ENCODE measurements around the gene HACL1. TPM values are rescaled to one million over a fixed set of nuclear protein-coding genes. Genes with fewer than 3 reads are reported as not detected.
"Not testable (repeated sequence)": the region's sequence is repeated elsewhere in the genome, so short reads cannot be mapped to it uniquely, and the experiment has no call there.

HACL1 gene
- total RNA-seq, 1 donor from 2014 or later = 22.5 TPM

DNA sequence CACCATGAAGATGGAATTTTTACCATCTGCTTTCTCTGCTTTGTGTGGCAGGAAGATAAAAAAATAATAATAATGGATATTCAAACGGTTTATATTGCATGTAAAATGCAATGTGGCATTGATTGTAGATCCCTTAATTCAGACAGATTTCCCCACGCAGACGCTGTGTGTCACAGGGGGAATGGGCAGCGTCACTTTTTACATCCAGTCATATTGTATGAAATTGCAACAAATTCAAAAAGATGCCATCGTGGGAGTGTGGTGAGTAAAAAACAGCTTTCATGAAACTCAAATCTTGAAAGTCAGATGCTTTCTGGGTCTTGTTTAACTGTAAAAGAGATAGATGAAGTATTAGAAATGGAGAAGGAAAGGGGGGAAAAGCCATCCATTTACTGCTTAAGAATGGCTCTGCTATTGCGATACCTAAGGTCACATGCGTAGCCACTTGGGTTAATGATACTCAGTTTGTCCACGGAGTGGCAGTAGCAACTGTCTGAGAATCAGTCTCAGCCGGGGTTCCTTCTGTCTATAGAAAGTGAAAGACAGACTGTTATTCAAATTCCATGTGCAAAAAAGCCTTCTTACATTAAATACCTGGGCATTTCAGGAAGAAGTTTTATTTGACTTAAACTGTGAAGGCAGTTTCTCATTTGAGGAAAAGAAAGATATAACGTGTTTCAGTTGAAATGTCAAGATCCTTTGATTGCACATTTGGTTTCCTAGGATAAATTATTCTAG is 28.7 kb upstream of the HACL1 start:
- DNase-seq (ENCODE audit: low spot score) = peak; percentile 79

DNA sequence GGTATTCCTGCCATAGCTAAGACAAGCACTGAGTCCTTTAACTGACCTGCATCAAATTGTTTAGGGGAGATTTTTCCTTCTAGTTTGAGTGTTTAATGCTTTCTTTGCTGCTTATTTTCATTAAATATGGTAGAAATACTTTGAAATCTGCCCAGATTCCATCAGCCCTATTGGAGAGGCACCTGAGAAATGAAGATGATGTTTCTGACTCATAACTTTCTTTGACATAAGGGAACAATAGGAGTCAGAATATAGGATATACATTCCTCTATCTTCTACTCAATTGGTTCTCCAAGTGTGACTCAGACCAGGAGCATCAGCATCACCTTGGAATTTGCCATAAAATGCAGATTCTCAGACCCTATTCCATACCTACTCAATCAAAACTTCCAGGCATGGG is 27.6 kb upstream of the HACL1 start:
- no peak for DNase-seq (ENCODE audit: low spot score)

DNA sequence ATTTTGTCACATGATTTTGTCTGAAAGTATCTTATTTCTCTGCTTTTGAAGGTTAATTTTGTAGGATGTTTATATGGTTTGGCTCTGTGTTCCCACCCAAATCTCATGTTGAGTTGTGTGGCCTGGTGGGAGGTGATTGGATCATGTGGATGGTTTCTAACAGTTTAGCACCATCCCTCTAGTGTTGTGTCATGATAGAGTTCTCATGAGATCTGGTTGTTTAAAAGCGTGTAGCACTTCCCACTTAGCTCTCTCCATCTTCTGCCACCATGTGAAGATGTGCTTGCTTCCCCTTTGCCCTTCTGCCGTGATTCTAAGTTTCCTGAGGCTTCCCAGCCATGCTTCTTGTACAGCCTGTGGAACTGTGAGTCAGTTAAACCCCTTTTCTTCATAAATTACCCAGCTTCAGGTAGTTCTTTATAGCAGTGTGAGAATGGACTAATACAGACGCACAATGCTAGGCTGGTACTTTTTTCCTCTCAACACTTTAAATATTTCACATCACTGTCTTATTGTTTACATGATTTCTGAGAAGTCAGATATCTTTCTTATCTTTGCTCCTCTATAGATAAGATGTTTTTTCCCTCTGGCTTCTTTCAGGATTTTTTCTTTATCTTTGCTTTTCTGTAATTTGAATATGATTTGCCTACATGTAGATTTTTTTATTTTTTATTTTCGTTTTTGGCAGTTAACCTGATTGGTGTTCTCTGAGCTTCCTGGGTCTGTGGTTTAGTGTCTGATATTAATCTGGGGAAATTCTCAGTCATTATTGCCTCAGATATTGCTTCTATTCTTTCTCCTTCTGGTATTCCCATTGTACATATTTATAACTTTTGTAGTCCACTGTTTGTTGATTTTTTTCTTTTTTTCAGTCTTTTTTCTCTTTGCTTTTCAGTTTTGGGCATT is 22.4 kb upstream of the HACL1 start:
- DNase-seq (ENCODE audit: low spot score) = no peak

DNA sequence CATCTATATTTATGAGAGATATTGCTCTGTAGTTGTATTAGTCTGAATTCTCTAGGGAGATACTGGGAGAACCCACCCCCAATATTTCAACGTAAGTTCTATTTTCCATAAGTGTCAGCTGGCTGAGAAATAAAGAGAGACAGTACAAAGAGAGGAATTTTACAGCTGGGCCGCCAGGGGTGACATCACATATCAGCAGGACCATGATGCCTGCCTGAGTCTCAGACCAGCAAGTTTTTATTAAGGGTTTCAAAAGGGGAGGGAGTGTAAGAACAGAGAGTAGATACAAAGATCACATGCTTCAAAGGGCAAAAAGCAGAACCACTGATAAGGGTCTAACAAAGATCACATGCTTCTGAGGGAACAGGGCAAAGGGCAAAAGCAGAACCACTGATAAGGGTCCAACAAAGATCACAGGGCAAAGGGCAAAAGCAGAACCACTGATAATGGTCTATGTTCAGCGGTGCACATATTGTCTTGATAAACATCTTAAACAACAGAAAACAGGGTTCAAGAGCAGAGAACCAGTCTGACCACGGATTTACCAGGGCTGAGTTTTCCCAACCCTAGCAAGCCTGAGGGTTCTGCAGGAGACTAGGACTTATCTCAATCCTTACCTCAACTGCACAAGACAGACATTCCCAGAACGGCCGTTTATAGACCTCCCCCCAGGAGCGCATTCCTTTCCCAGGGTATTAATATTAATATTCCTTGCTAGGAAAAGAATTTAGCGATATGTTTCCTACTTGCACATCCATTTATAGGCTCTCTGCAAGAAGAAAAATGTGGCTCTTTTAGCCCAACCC is 18.5 kb upstream of the HACL1 start:
- DNase-seq (ENCODE audit: low spot score) = not testable (repeated sequence)

DNA sequence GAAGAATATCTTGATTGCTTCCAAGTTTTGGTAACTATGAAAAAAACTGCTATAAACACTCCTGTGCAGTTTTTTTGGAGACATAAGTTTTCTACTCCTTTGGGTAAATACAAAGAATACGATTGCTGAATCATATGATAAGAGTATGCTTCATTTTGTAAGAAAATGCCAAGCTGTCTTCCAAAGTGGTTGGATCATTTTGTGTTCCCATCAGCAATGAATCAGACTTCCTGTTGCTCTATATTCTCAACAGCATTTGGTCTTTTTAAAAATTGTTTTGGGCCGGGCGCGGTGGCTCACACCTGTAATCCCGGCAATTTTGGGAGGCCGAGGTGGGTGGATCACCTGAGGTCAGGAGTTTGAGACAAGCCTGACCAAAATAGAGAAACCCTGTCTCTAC is 14.7 kb upstream of the HACL1 start:
- DNase-seq (ENCODE audit: low spot score) = no peak

DNA sequence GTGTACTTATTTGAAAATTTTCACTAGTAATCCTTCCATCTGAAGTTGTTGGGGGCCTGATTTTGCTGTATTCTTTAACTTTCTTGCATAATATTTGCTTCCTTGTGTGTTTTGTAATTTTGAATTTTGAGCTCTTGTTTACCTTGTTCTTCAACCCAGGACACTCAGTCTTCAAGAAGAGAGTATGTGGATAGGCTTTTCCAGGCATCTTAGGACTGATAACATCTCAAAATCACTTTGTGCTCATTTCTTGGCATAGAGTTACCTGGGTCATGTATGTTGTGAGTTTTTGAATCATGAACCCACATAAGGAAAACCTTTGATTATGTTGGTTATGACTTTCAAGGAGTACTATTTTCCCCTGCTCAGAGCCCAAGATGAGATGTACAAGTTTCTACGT is 13.6 kb upstream of the HACL1 start:
- DNase-seq (ENCODE audit: low spot score) = no peak

DNA sequence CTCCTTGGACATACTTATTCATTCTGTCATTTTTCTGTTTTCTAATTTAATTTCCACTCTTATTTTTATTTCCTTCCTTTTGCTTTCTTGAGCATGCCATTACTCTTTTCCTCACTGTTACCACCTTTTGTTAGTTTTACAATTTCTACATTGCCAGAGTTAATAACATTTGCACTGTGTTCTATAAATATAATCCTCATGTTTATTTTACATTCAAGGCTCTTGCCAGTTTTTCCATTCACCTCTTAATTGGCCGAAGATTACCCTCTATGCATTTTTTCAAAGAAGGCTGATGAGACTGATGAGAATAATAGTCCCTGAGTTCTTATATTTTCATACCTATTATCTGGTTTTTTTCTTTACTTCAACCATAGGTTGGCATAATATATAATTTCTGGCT is 10.6 kb upstream of the HACL1 start:
- DNase-seq (ENCODE audit: low spot score) = no peak

DNA sequence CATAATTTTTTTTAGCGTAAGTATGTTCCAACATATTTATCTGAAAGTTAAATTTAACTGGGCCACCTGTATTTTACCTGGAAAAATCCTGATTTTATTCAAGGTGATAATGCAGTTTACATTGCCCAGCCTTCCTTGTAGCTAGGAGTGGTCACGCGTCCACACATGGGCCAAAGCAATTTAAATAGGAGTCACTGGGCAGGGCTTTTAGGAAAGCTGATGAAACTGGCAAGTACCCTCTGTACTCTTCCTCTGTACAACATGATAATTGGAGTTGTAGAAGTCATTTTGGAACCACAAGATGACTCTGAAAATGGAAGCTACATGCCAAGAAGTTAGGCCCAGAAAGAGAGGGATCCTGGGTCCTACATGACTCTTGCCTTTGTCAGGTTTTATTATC is 9.6 kb upstream of the HACL1 start:
- DNase-seq (ENCODE audit: low spot score) = no peak

DNA sequence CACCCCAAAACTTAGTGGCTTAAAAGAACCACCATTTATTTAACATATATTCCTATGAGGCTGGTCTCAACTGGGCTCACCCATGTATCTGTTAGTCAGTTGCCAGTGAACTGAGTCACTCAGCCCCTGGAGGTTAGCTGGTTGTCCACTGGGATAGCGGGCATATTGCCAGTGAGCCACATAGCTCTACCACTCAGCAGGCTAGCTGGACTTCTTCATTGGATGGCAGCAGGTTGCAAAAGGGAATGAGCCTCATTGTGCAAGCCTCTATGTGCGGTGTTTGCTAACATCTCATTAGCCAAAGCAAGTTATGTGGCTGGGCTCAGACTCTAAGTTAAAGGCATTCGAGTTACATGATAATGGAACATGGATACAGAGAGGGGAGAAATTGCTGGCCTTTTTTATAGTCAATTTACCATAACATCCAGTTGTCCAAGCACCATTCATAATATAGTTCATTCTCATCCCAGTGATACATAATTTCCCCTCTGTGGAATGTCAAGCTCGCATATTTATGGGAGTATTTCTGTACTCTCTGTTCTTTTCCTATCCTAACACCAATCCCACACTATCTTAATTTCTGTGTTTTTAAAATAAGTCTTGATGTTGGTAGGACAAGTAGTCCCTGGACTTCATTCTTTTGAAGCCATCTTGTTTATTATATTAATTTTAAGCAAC is 8.9 kb upstream of the HACL1 start:
- no peak for DNase-seq (ENCODE audit: low spot score)

DNA sequence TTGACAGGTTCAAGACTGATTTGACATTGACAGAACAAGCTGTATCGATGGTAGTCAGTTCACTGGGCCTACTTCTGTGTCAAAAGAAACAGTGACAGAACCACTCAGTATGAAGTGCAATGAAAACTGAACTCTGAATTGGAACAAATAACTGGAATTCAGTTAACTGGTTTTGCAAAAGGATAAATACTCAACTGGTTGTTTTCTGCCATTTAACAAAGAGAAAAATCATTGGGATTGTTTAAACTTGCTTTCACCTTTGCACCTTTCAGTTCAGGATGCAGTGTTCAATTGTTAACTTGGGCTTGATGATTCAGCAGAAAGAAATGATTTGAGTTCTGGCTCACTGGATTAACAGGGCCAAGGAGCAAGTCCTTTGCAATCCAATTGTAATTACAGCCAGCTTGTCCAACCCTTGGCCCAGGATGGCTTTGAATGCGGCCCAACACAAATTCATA is 5.1 kb upstream of the HACL1 start:
- peak; percentile 37 for DNase-seq (ENCODE audit: low spot score)

DNA sequence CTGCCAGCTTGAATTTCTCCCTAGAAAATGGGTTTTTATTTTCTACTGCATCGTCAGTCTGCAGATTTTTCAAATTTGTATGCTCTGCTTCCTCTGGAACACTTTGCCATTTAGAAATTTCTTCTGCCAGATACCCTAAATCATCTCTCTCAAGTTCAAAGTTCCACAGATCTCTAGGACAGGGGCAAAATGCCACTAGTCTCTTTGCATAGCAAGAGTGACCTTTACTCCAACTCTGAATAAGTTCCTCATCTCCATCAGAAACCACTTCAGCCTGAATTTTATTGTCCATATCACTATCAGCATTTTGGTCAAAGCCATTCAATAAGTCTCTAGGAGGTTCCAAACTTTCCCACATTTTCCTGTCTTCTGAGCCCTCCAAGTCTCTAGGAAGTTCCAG is 3.2 kb upstream of the HACL1 start:
- not testable (repeated sequence) for DNase-seq (ENCODE audit: low spot score)

DNA sequence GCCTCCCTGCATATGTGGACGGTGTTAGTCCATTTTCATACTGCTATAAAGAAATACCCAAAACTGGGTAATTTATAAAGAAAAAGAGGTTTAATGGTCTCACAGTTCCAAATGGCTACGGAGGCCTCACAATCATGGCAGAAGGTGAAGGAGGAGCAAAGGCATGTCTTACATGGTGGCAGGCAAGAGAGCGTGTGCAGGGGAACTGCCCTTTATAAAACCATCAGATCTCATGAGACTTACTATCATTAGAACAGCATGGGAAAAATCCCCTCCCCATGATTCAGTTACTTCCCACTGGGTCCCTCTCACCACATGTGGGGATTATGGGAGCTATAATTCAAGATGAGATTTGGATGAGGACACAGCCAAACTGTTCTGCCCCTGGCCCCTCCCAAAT is 1.4 kb upstream of the HACL1 start:
- not testable (repeated sequence) for DNase-seq (ENCODE audit: low spot score)

DNA sequence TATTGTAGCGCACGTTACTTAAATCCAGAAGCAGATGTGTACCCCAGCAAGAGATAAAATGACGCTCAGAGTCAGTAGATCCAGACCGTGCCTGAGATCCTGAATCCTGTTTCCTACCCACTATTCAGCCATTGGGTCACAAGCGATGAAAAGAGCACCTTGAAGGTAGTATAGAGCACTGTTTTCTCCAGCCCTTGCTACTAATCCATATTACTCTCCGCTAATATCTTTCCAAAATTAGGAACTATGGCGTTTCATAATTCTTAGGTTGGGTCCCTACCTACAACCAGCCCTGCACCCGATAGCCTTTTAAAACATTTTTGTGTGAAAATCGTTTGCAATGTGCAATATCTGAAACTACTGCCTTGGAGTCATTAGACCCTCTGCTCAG is 772 bp upstream of the HACL1 start:
- no peak for DNase-seq (ENCODE audit: low spot score)

DNA sequence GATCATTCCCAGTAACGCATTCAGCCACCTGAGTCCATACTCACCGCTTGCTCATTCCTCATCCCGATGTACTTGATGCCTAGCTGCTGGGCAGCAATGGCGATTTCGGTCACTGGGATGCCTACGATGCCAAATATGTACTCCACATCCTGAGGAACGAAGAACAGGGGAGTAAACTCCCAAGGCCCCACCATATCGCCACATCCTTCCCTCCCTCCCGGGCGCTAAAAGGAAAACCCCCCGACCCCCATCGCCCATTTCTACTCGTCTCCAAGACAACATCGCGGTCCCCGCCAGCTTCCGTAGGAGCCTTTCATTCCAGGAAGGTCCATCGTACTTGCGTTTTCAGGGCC is 347 bp downstream of the HACL1 start:
- no peak for DNase-seq (ENCODE audit: low spot score)

DNA sequence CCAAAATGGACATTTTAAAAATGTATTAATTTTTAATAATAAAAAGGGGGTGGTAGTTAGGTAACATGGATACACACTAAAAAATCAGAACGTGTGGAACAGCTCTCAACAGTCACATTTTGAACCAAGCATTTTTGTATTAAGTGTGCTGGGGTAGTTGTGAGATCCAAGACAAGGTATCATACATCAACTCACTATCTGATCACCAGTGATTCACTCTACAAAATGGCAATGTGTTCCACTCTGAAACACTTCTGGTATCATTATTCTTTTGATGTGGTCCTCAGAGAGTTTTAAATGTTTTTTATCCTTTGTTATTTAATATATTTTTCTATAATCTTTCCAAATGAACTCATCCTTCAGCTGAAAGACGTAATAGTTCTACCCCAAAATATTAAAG is 5.4 kb downstream of the HACL1 start:
- no peak for DNase-seq (ENCODE audit: low spot score)

DNA sequence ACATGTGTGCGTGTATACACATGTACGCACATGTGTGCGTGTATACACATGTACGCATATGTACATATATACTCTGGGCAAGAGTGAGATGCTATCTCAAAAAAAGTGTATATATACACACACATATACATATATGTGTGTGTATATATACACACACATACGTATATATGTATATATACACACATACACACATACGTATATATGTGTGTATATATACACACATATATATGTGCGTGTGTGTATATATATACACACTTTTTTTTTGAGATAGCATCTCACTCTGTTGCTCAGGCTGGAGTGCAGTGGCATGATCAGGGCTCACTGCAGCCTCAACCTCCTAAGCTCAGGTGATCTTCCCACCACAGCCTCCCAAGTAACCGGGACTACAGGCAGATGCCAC is 8.4 kb downstream of the HACL1 start:
- DNase-seq (ENCODE audit: low spot score) = no peak

DNA sequence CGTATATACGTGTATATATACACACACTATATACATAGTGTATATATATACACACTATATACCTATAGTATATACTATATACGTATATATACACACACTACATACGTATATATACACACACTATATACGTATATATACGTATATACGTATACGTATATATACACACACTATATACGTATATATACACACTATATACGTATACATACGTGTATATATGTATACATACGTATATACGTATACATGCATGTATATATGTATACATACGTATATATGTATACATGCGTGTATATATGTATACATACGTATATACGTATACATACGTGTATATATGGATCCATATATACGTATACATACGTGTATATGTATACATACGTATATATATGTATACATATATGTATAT is 9.4 kb downstream of the HACL1 start:
- no peak for DNase-seq (ENCODE audit: low spot score)

DNA sequence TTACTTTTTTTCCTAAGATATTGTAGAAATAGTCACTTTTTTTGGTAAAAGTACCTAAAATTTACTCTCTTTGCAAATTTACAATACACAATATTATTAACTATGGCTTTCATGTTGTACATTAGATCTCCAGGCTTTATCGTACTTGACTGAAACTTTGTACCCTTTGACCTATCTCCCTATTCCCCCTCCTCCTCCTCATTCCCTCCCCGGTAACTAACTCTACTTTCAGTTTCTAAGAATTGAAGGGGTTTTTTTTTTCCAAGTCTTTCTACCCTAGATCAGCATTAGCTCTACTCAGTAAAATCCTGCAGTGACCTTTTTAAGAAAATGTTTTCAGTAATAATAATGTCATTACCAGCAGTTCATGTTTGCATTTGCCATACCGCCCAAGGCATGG is 10.1 kb downstream of the HACL1 start:
- no peak for DNase-seq (ENCODE audit: low spot score)

DNA sequence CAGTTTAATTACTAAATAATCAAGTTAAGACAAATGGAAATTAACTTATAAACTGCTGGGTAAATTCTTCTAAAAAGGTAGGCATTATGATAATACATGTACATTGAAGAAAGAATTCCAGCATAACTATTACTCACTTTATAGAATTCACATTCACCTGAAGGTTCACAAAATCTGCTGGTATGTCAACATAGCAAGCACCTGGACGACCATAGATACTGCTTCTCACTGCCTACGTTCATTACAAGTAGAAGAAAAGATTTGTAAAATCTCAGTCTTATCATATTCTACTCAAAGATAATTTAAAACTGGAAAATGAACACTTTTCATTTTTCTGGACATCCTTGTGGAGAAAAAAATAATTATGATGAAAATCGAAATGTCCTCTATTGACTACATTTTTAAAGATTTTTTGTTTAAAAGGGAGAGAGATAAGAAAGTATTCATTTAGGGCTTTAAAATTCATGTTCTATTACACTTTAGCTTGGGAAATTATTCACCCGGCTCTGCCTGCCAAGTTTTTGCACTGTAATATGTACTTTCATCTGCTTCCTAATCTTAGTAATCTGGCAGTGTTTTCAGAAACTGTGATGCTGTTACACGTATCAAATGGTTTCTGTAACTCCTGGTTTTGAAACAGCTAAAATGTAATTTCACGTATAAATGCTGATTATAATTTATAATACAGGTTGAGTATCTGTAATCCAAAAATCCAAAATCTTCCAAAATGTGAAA is 16.1 kb downstream of the HACL1 start:
- DNase-seq (ENCODE audit: low spot score) = no peak

DNA sequence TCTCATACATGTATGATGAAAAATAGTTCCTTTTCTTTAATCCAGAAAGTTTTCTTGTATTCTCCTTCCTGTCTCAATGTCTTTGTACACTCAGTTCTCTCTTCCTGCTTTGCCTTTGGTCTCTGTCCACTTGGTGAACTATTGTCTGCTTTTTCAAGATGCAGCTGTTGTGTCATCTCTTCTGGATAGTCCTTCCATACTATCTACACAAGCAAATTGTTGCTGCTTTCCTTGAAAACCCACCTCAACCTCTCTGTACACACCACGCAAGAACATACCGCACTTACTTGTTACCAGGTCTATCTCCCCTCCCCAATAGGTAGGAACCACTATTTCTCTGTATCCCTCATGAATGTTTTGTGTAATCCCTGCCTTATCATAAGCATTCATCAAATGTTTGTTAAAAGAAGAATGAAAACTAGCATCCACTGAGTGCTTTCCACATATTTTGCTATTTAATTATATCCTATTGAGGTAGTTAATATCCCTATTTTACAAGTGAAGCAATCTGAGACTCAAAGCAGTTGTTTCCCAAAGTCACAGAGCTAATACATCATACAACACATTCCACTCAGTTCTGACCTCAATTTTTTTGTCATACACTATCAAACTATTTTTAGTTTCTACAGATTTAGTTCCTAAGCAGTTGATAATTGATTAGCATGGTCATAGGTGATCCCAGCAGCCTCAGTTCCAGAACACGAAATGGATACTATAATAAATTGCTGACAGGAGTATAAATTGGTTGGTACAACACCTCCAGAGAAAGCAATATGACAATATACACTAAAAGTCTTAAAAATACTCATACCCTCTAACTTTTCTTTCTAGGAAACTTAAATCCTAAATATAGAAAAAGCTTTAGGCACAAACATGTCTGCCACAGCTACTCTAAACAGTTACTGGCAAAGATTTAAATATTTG is 19.6 kb downstream of the HACL1 start:
- no peak for DNase-seq (ENCODE audit: low spot score)
